Tibial nerve (tissue), 4 donors: Measurements from ENCODE around the gene USP37. TPM values are rescaled to one million over a fixed set of nuclear protein-coding genes. Genes with fewer than 3 reads are reported as not detected.

Experiments
- DNase-seq, 2 donors: peaks; one replicate each; pipeline ENCODE4 v3.0.0-alpha.2; 2019; ENCODE audit warnings: low spot score in 2 of 2
- H3K27ac ChIP-seq, 4 donors: fragments of 200-600 bp; sonication (generic) in 3 of 4; one replicate each; pipeline ENCODE4 v1.5.1; 2017 to 2019; ENCODE audit warnings: mild to moderate bottlenecking in 1 of 4
- H3K27me3 ChIP-seq, 2 donors: fragments of 200-600 bp; sonication (generic) in 1 of 2; one replicate each; pipeline versions ENCODE4 v1.5.1 to v1.6.0; 2017 to 2019
- H3K36me3 ChIP-seq, 3 donors: fragments of 200-600 bp; sonication (generic); one replicate each; pipeline ENCODE4 v1.5.1; 2018 to 2019
- H3K4me1 ChIP-seq, 4 donors: fragments of 200-600 bp; sonication (generic) in 3 of 4; one replicate each; pipeline ENCODE4 v1.5.1; 2017 to 2019
- H3K4me3 ChIP-seq, 4 donors: fragments of 200-600 bp; sonication (generic) in 3 of 4; one replicate each; pipeline ENCODE4 v1.5.1; 2017 to 2019; ENCODE audit warnings: mild to moderate bottlenecking in 1 of 4, moderate library complexity in 1 of 4
- H3K9me3 ChIP-seq, 4 donors: fragments of 200-600 bp; sonication (generic) in 3 of 4; one replicate each; pipeline ENCODE4 v1.5.1; 2017 to 2019
- CTCF ChIP-seq, 5 experiments: fragments of 200-600 bp in 3 of 5; fragments of 450-650 bp in 2 of 5; sonication (generic) in 3 of 5; IDR thresholded peaks; one replicate each; pipeline ENCODE4 v1.5.1; 2016 to 2019; ENCODE audit warnings: antibody characterized with exemption in 5 of 5, mild to moderate bottlenecking in 3 of 5, moderate library complexity in 2 of 5
- EP300 ChIP-seq, 2 donors: sonication (generic); formaldehyde crosslinking; IDR thresholded peaks; one replicate each; pipeline ENCODE4 v1.6.1; 2017; ENCODE audit warnings: antibody characterized with exemption in 2 of 2, mild to moderate bottlenecking in 1 of 2
- POLR2A ChIP-seq, 2 donors: fragments of 450-650 bp; IDR thresholded peaks; one replicate each; pipeline ENCODE4 v1.6.1; 2017; ENCODE audit warnings: antibody characterized with exemption in 2 of 2, mild to moderate bottlenecking in 2 of 2, moderate library complexity in 2 of 2
- WGBS, 2 donors: methylation state at CpG; one replicate each; pipeline ENCODE4 v1.1.5; 2018; 5-methylcytosine and 5-hydroxymethylcytosine counted together
- total RNA-seq, 4 donors: library from RNA; depleted of rRNA; stranded (reverse); fragments of >200 nt; gene quantifications; one replicate each; pipeline ENCODE4 v1.1.0, GENCODE V29; 2016

The USP37 gene
- total RNA-seq, 4 donors from 2014 or later, result 14.0 to 40.8 (median 19.9) TPM

- 94 to 99% methylated on average over 7 of the region's 7 CpGs for WGBS, 2 donors
- DNase-seq, result no peak
Measured at GRCh38 chr2:218444692-218445357, 123.3 kb downstream of the USP37 start.

DNA sequence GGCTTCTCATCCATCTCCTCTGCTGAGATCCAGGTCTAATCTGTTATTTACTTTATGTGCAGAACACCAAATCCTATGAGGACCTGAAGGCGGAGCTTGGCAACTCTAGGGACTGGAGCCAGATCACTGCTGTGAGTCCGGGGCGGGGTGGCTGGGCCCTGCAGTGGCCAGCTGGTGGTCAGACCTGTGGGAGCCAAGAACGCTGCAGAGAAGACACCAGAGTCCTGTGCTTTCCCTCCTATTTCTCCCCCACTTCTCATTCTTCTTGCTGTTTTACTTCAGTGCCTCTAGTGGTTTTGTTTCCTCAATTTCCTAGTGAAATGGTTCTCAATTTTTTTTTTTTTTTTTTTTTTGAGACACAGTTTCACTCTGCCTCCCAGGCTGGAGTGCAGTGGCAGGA lies 129.6 kb downstream of the USP37 start:
- Histone ChIP-seq H3K27ac (no peak overlapping the region), H3K27me3 (no peaks in the 10 kb centered on the region), H3K4me3 (no peak overlapping the region), H3K4me1 (no peaks in the 10 kb centered on the region), H3K9me3 (no peaks in the 10 kb centered on the region), H3K36me3 (peaks cover 0 to 2% (median 0%) of the 10 kb centered on the region in 3 donors)
- DNase-seq, result no peak
- 69 to 72% methylated on average over 4 of the region's 4 CpGs for WGBS, 2 donors
- no peak for TF ChIP-seq EP300 (IDR thresholded peaks at IDR 0.05)
- no peak for TF ChIP-seq POLR2A (IDR thresholded peaks at IDR 0.05)
- TF ChIP-seq CTCF (IDR thresholded peaks at IDR 0.05), result no peak

More at GRCh38 chr2:218444692-218445357, 123.3 kb downstream of the USP37 start:
- peaks cover 0 to 62% (median 0%) of the 10 kb centered on the region in 3 donors for H3K36me3 ChIP-seq
- no peaks in the 10 kb centered on the region for H3K27me3 ChIP-seq
- no peak overlapping the region for H3K4me3 ChIP-seq
- TF ChIP-seq EP300 (IDR thresholded peaks at IDR 0.05) (no peak), CTCF (IDR thresholded peaks at IDR 0.05) (no peak), POLR2A (IDR thresholded peaks at IDR 0.05) (no peak)
- no peaks in the 10 kb centered on the region for H3K9me3 ChIP-seq
- no peak overlapping the region for H3K27ac ChIP-seq
- H3K4me1 ChIP-seq, result no peaks in the 10 kb centered on the region

- WGBS, 2 donors, result 96 to 97% methylated on average over 1 of the region's 1 CpG
- H3K27ac ChIP-seq, result no peak overlapping the region
- TF ChIP-seq EP300 (IDR thresholded peaks at IDR 0.05), result no peak
- TF ChIP-seq POLR2A (IDR thresholded peaks at IDR 0.05), result no peak
- TF ChIP-seq CTCF (IDR thresholded peaks at IDR 0.05), result no peak
- no peaks in the 10 kb centered on the region for H3K4me1 ChIP-seq
- no peaks in the 10 kb centered on the region for H3K36me3 ChIP-seq
- no peak for DNase-seq
- H3K27me3 ChIP-seq, result no peaks in the 10 kb centered on the region
- H3K9me3 ChIP-seq, result no peaks in the 10 kb centered on the region
- no peak overlapping the region for H3K4me3 ChIP-seq
Measured at GRCh38 chr2:218437969-218438368, 130.2 kb downstream of the USP37 start.

DNA sequence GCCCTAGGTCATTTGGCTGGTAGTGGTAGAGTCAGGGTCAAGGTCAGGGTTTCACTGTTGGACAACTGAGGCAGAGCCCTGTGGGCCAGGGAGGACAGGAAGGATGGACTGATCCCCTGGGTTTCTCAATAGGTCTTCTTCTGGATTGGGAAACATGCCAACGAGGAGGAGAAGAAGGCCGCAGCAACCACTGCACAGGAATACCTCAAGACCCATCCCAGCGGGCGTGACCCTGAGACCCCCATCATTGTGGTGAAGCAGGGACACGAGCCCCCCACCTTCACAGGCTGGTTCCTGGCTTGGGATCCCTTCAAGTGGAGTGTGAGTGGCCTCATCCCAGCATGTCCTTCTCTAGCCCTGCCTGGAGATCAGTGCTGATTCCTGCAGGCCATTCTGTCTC lies 131.2 kb downstream of the USP37 start:
- Histone ChIP-seq H3K36me3 (no peaks in the 10 kb centered on the region), H3K27me3 (no peaks in the 10 kb centered on the region), H3K4me3 (no peak overlapping the region), H3K9me3 (no peaks in the 10 kb centered on the region), H3K4me1 (no peaks in the 10 kb centered on the region), H3K27ac (no peak overlapping the region)
- DNase-seq, result no peak
- TF ChIP-seq POLR2A (IDR thresholded peaks at IDR 0.05), result no peak
- WGBS, 2 donors, result 90 to 91% methylated on average over 3 to 5 of the region's 5 CpGs

DNA sequence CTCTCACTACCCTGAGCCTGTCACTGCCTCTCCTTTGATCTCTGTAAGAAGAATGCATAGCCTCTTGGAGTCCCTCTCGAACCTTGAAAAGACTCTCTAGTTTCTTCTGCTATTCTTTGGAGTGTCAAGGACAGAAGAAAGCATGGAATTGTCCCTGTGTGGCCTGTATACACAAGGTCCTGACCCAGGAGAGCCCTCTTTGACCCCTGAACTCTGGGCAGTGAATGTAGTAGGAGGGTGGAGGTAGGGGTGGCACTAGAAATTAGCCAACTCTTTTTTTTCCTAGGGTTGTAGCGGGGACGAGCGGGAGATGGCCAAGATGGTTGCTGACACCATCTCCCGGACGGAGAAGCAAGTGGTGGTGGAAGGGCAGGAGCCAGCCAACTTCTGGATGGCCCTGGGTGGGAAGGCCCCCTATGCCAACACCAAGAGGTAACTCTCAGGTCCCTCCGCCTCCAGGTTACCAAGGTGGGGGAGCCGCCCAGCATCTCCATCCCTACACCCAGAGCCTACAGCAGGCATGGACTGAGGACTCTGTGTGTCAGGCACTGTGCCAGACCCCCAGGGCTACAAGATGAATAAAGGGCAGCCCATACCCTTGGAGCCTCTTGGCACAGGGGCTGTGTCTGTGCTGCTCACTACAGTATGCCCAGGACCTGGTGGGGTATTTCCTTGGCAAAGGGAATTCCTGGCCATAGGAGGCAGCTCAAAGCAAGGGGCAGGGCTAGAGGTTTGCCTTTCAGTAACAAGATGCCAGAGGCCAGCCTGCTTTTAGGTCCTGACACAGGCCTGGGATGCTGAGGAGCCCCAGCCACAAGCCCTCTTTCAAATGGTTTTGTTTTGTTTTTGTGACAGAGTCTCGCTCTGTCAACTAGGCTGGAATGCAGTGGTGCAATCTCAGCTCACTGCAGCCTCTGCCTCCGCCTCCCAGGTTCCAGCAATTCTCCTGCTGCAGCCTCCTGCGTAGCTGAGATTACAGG lies 132.9 kb downstream of the USP37 start:
- TF ChIP-seq EP300 (IDR thresholded peaks at IDR 0.05) (no peak), CTCF (IDR thresholded peaks at IDR 0.05) (no peak), POLR2A (IDR thresholded peaks at IDR 0.05) (no peak)
- WGBS, 2 donors, result 70 to 74% methylated on average over 10 to 11 of the region's 11 CpGs
- H3K9me3 ChIP-seq, result no peaks in the 10 kb centered on the region
- H3K27ac ChIP-seq, result no peak overlapping the region
- no peaks in the 10 kb centered on the region for H3K36me3 ChIP-seq
- DNase-seq, result no peak
- H3K27me3 ChIP-seq, result no peaks in the 10 kb centered on the region
- no peaks in the 10 kb centered on the region for H3K4me1 ChIP-seq
- no peak overlapping the region for H3K4me3 ChIP-seq
